K562 (cell line): Measurements from ENCODE around the gene POMGNT2. TPM values are rescaled to one million over a fixed set of nuclear protein-coding genes. Genes with fewer than 3 reads are reported as not detected.

Source experiments
- ATAC-seq: fragments of 200-7000 bp; cut with Tn5 transposase; 3 replicates; pipeline ENCODE4 v1.9.1; 2020; ENCODE audit warnings: moderate library complexity
- BruUV-seq: library from RNA; stranded (reverse); fragments of 400-500 nt; replicated peaks from 2 replicates; lab custom pipeline; 2021; lab: Mats Ljungman, UMichigan
- CTCF ChIA-PET: fragments of 300-600 bp; formaldehyde crosslinking; extraction: SDS; loops from one replicate; lab custom pipeline; 2021; ENCODE audit warnings: low intra/inter-chr PET ratio; lab: Yijun Ruan, JAX
- POLR2A ChIA-PET: fragments of 300-600, 350-650 bp; sonication (Branson Sonifier 250); formaldehyde crosslinking; extraction: SDS; loops from one replicate; lab custom pipeline; 2021; ENCODE audit warnings: antibody characterized with exemption, inconsistent platforms; lab: Yijun Ruan, JAX
- DNase-seq, 4 experiments: peaks; one replicate each; pipeline versions ENCODE4 v3.0.0 to v3.0.0-alpha.2; 2011 to 2018; ENCODE audit warnings: low spot score in 3 of 4, mixed read lengths in 3 of 4; ENCODE audit errors: extremely low read depth in 1 of 4
- FAIRE-seq: peaks from 2 replicates; lab custom pipeline; 2011; peaks lifted over from hg19 to GRCh38; lab: Jason Lieb, UNC
- H2AFZ ChIP-seq: 2 replicates; pipeline ENCODE4 v1.6.0; 2011; ENCODE audit warnings: low read depth, low read length, control low read depth, inconsistent platforms
- H3K27ac ChIP-seq: fragments of 200-600 bp; 3 replicates; pipeline ENCODE4 v1.8.0; 2011; ENCODE audit warnings: low read depth, mild to moderate bottlenecking, control low read depth, inconsistent platforms, low read length, moderate library complexity, mixed read lengths; ENCODE audit errors: extremely low read depth
- H3K27me3 ChIP-seq, 2 experiments: fragments of 300-600 bp in 1 of 2; 2 replicates in 1 of 2; 3 replicates in 1 of 2; pipeline versions ENCODE4 v1.6.0 to v1.8.0; 2011; ENCODE audit warnings: inconsistent platforms in 2 of 2, low read length in 2 of 2, mild to moderate bottlenecking in 1 of 2, mixed read lengths in 1 of 2, moderate library complexity in 1 of 2; ENCODE audit not compliant: control insufficient read depth in 2 of 2, insufficient read depth in 2 of 2
- H3K36me3 ChIP-seq: fragments of 300-600 bp; 3 replicates; pipeline ENCODE4 v1.8.0; 2011; ENCODE audit warnings: mild to moderate bottlenecking, low read length, inconsistent platforms; ENCODE audit not compliant: control insufficient read depth, insufficient read depth
- H3K4me1 ChIP-seq, 2 experiments: fragments of 200-600 bp in 1 of 2; replicated peaks in 1 of 2; 2 replicates in 1 of 2; 3 replicates in 1 of 2; pipeline versions ENCODE4 v1.5.1 to v1.8.0; 2011; ENCODE audit warnings: inconsistent platforms in 2 of 2, low read length in 2 of 2, mild to moderate bottlenecking in 1 of 2, mixed read lengths in 1 of 2, moderate library complexity in 1 of 2; ENCODE audit not compliant: control insufficient read depth in 2 of 2, insufficient read depth in 2 of 2
- H3K4me2 ChIP-seq: 2 replicates; pipeline ENCODE4 v1.6.1; 2011; ENCODE audit warnings: low read length, control low read depth, inconsistent platforms, mixed read lengths; ENCODE audit not compliant: insufficient read depth
- H3K4me3 ChIP-seq: fragments of 200-600 bp; sonication (generic), shearing (Covaris generic); 2 replicates; pipeline ENCODE4 v1.5.1; 2016; ENCODE audit warnings: control low read depth, inconsistent platforms
- H3K79me2 ChIP-seq: fragments of 200-600 bp; 3 replicates; pipeline ENCODE4 v1.8.0; 2011; ENCODE audit warnings: low read length, inconsistent platforms; ENCODE audit not compliant: control insufficient read depth, insufficient read depth
- H3K9ac ChIP-seq, 2 experiments: 2 replicates each; pipeline versions ENCODE4 v1.6.0 to v1.6.1; 2011; ENCODE audit warnings: low read depth in 2 of 2, low read length in 2 of 2, control low read depth in 1 of 2, inconsistent platforms in 1 of 2, mild to moderate bottlenecking in 1 of 2, mixed read lengths in 1 of 2; ENCODE audit not compliant: insufficient read depth in 1 of 2
- H3K9me1 ChIP-seq: one replicate; pipeline ENCODE4 v1.6.0; 2011; ENCODE audit warnings: inconsistent platforms, mild to moderate bottlenecking, low read length, moderate library complexity; ENCODE audit not compliant: control insufficient read depth, insufficient read depth
- H3K9me3 ChIP-seq: replicated peaks from 2 replicates; pipeline ENCODE4 v1.5.1; 2011; ENCODE audit warnings: low read depth, low read length, inconsistent platforms; ENCODE audit not compliant: control insufficient read depth, insufficient read depth
- H4K20me1 ChIP-seq: replicated peaks from 2 replicates; pipeline ENCODE4 v1.6.1; 2011; ENCODE audit warnings: low read length, inconsistent platforms, mixed read lengths; ENCODE audit not compliant: control insufficient read depth, insufficient read depth
- CHD4 ChIP-seq: fragments of 200-600 bp; sonication (generic); IDR thresholded peaks from 3 replicates; pipeline ENCODE4 v1.6.1; 2012; ENCODE audit warnings: low read depth, mild to moderate bottlenecking, mixed read lengths, low read length, inconsistent platforms; ENCODE audit not compliant: insufficient read depth, insufficient replicate concordance, poor library complexity, severe bottlenecking
- HDAC2 ChIP-seq: fragments of 450-650 bp; IDR thresholded peaks from 2 replicates; pipeline ENCODE4 v1.6.1; 2016; ENCODE audit warnings: mild to moderate bottlenecking
- HMGN3 ChIP-seq: IDR thresholded peaks from 2 replicates; pipeline ENCODE4 v1.6.1; 2011; ENCODE audit warnings: borderline replicate concordance, low read depth, mild to moderate bottlenecking, mixed read lengths, low read length; ENCODE audit not compliant: insufficient read length; ENCODE audit errors: extremely low read depth
- KHSRP ChIP-seq: fragments of 450-650 bp; IDR thresholded peaks from 2 replicates; pipeline ENCODE4 v1.6.1; 2017
- RFX7 ChIP-seq: fragments of 250-450 bp; sonication (Bioruptor Pico); IDR thresholded peaks from 2 replicates; pipeline ENCODE4 v1.5.1; 2021; ENCODE audit warnings: mild to moderate bottlenecking
- SIN3A ChIP-seq, 2 experiments: fragments of 150-350 bp in 1 of 2; IDR thresholded peaks; 2 replicates each; pipeline ENCODE4 v1.6.1; 2011 to 2016; ENCODE audit warnings: borderline replicate concordance in 2 of 2, low read depth in 2 of 2, low read length in 2 of 2, mild to moderate bottlenecking in 2 of 2, moderate library complexity in 2 of 2; ENCODE audit not compliant: control insufficient read depth in 1 of 2
- SMARCC2 ChIP-seq: fragments of 450-650 bp; IDR thresholded peaks from 2 replicates; pipeline ENCODE4 v1.6.1; 2017; ENCODE audit warnings: antibody characterized with exemption, moderate library complexity, mild to moderate bottlenecking, low read depth
- WGBS: fragments of 100-300 bp; shearing (Covaris generic); methylation state at CpG from one replicate; pipeline ENCODE4 v1.1.6; 2016; ENCODE audit warnings: low coverage, mixed read lengths; ENCODE audit not compliant: insufficient coverage; ENCODE audit errors: missing lambda C conversion rate; 5-methylcytosine and 5-hydroxymethylcytosine counted together
- in situ Hi-C: fragments of 300-500 bp; cut with MboI; formaldehyde crosslinking; loops from 4 replicates; pipeline ENCODE4 v1.15.0; 2018; ENCODE audit warnings: inconsistent platforms, mixed read lengths
- intact Hi-C: fragments of 100-400 bp; cut with micrococcal nuclease; formaldehyde crosslinking; loops from 2 replicates; pipeline ENCODE4 v1.14.2; 2022
- polyA plus RNA-seq, 8 experiments: library from polyadenylated mRNA; depleted of rRNA in 4 of 8; stranded (reverse) in 5 of 8; unstranded in 3 of 8; fragments of >200 nt; fragmentation: Nextera tagmentation in 2 of 8; fragmentation: Illumina TruSeq in 1 of 8; extraction: Ambion mirVana in 2 of 8; extraction: Trizol in 1 of 8; gene quantifications; 2 replicates each; pipeline versions ENCODE4 v1.2.1 to v1.2.3, GENCODE V29; 2011 to 2014; ENCODE audit warnings: inconsistent platforms in 1 of 8, missing spikeins in 1 of 8
- total RNA-seq, 7 experiments: library from RNA; depleted of rRNA in 6 of 7; stranded (reverse); fragments of >200 nt in 6 of 7; fragmentation: Illumina TruSeq in 2 of 7; extraction: Trizol in 2 of 7; gene quantifications; 2 replicates each; pipeline versions ENCODE4 v1.2.1 to v1.2.3, GENCODE V29; 2011 to 2021; ENCODE audit warnings: low replicate concordance in 1 of 7
- TF ChIP-seq, protein P1 (sequence below): fragments of 250-450 bp; sonication (Bioruptor Pico); IDR thresholded peaks from 2 replicates; pipeline ENCODE4 v1.4.0; 2020; ENCODE audit warnings: mild to moderate bottlenecking, moderate library complexity, borderline replicate concordance

The POMGNT2 gene
- total and polyA plus RNA-seq, 9 of the 15 experiments (the other 6 are each of a cell fraction or from before 2014, with no cell fraction given), result 0.65 to 14.1 (median 10.3) TPM

DNA sequence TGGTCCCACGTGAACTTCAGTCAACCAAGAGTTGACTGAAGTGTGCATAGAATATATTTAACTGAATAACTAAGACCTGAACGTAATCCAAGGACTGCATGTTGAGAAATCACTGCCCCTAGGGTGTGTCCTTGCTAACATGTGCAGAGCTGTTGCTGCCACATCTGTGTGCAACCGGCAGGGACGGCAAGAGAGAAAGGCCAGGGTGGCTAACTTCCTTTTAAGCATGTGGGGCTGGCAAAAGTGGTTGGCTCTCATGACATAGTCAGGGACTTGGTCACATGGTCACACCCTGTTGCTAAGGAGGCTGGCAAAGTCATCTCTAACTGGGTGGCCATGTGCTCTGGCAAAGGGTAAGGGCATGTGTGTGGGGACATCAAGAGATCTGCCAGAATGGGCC lies 74.4 kb downstream of the POMGNT2 start:
- Histone ChIP-seq H3K36me3 (no peaks in the 10 kb centered on the region), H3K4me1 (no peaks in the 10 kb centered on the region), H3K4me3 (no peak overlapping the region), H3K4me2 (no peak overlapping the region), H4K20me1 (no peaks in the 10 kb centered on the region; the same call in 1 of the 2 replicates), H3K27me3 (peaks cover 28 to 64% of the 10 kb centered on the region in 2 experiments), H3K27ac (no peak overlapping the region), H3K9ac (no peak overlapping the region), H3K79me2 (no peaks in the 10 kb centered on the region), H3K9me3 (no peaks in the 10 kb centered on the region), H2AFZ (no peak overlapping the region), H3K9me1 (no peaks in the 10 kb centered on the region)
- intact Hi-C loops, result no loop called here
- in situ Hi-C loops, result loop anchor here (10.0 kb wide), 1 partner anchor 1013 kb away; no protein-coding TSS in a partner anchor
- FAIRE-seq (no peak), DNase-seq (no peak), ATAC-seq (no peak)
- ChIA-PET POLR2A (interaction anchor here (0.5 to 0.7 kb wide), 2 partner anchors 71 to 954 kb away, joined by 3 to 4 read pairs; no protein-coding TSS in a partner anchor), CTCF (no interaction called here)
- WGBS, result 2% methylated on average over 4 of the region's 4 CpGs
- no TSS peak for BruUV-seq
- no peak for TF ChIP-seq RFX7
- TF ChIP-seq HDAC2, result no peak
- TF ChIP-seq HMGN3, result no peak
- no peak for TF ChIP-seq SMARCC2
- TF ChIP-seq, protein P1, sequence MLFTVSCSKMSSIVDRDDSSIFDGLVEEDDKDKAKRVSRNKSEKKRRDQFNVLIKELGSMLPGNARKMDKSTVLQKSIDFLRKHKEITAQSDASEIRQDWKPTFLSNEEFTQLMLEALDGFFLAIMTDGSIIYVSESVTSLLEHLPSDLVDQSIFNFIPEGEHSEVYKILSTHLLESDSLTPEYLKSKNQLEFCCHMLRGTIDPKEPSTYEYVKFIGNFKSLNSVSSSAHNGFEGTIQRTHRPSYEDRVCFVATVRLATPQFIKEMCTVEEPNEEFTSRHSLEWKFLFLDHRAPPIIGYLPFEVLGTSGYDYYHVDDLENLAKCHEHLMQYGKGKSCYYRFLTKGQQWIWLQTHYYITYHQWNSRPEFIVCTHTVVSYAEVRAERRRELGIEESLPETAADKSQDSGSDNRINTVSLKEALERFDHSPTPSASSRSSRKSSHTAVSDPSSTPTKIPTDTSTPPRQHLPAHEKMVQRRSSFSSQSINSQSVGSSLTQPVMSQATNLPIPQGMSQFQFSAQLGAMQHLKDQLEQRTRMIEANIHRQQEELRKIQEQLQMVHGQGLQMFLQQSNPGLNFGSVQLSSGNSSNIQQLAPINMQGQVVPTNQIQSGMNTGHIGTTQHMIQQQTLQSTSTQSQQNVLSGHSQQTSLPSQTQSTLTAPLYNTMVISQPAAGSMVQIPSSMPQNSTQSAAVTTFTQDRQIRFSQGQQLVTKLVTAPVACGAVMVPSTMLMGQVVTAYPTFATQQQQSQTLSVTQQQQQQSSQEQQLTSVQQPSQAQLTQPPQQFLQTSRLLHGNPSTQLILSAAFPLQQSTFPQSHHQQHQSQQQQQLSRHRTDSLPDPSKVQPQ (CRISPR knock-in tag), result no peak
- no peak for TF ChIP-seq SIN3A (IDR thresholded peaks at IDR 0.05; ENCODE audit: borderline replicate concordance in 2 of 2, control insufficient read depth in 1 of 2, low read depth in 2 of 2, low read length in 2 of 2)
- TF ChIP-seq CHD4, result no peak
- TF ChIP-seq KHSRP, result no peak
